C4-2B (cell line): ENCODE data around the gene SYNPO2.

Experiments used
- ZFX ChIP-seq: fragments of 450-650 bp; IDR thresholded peaks from 2 replicates; pipeline ENCODE4 v1.6.1; 2017
- TF ChIP-seq, protein P1 (sequence below): fragments of 450-650 bp; conservative IDR thresholded peaks from 2 replicates; pipeline ENCODE4 v1.5.1; 2017; ENCODE audit warnings: mild to moderate bottlenecking

GRCh38 chr4:119082661-119083060, 194.0 kb downstream of the SYNPO2 start:
- TF ChIP-seq, protein P1, sequence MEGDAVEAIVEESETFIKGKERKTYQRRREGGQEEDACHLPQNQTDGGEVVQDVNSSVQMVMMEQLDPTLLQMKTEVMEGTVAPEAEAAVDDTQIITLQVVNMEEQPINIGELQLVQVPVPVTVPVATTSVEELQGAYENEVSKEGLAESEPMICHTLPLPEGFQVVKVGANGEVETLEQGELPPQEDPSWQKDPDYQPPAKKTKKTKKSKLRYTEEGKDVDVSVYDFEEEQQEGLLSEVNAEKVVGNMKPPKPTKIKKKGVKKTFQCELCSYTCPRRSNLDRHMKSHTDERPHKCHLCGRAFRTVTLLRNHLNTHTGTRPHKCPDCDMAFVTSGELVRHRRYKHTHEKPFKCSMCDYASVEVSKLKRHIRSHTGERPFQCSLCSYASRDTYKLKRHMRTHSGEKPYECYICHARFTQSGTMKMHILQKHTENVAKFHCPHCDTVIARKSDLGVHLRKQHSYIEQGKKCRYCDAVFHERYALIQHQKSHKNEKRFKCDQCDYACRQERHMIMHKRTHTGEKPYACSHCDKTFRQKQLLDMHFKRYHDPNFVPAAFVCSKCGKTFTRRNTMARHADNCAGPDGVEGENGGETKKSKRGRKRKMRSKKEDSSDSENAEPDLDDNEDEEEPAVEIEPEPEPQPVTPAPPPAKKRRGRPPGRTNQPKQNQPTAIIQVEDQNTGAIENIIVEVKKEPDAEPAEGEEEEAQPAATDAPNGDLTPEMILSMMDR, result no peak
- no peak for TF ChIP-seq ZFX
